ENCODE results near the gene LELP1. TPM values are rescaled to one million over a fixed set of nuclear protein-coding genes. Genes with fewer than 3 reads are reported as not detected.

Gene LELP1
- total and polyA plus RNA-seq, 2 of the 13 experiments (the other 11 are each of a cell fraction or from before 2014, with no cell fraction given): not detected

GRCh38 chr1:153174624-153175023 is 28.6 kb upstream of the LELP1 start (continued):
- no peak for TF ChIP-seq ZMAT5 (CRISPR knock-in tag; IDR thresholded peaks at IDR 0.05; ENCODE audit: borderline replicate concordance, low read depth)
- TF ChIP-seq ZBTB40 (IDR thresholded peaks at IDR 0.05): no peak
- no peak for TF ChIP-seq ZBTB40 (CRISPR knock-in tag; IDR thresholded peaks at IDR 0.05)
- no peak for TF ChIP-seq ZNF350 (CRISPR knock-in tag; IDR thresholded peaks at IDR 0.05; ENCODE audit: borderline replicate concordance, low read depth)
- no peak for TF ChIP-seq ISX (CRISPR knock-in tag; conservative IDR thresholded peaks at IDR 0.05)

Measured in HepG2 (cell line).